ENCODE measurements around the gene BCS1L.

BCS1L gene

GRCh38 chr2:218659988-218660358, 490 bp downstream of the BCS1L start:
- no peak for DNase-seq (ENCODE audit: low read depth in 2 of 2)

GRCh38 chr2:218662377-218662776, 2.9 kb downstream of the BCS1L start:
- DNase-seq (ENCODE audit: low read depth in 2 of 2): no peak

GRCh38 chr2:218662827-218663226, 3.3 kb downstream of the BCS1L start:
- DNase-seq (ENCODE audit: low read depth in 2 of 2): no peak

GRCh38 chr2:218663901-218664300, 4.4 kb downstream of the BCS1L start:
- no peak for DNase-seq (ENCODE audit: low read depth in 2 of 2)

- DNase-seq (ENCODE audit: low read depth in 2 of 2): no peak
Measured at GRCh38 chr2:218664653-218665052, 5.2 kb downstream of the BCS1L start.

GRCh38 chr2:218671097-218671653, 11.7 kb downstream of the BCS1L start:
- no peak for DNase-seq (ENCODE audit: low read depth in 2 of 2)

- DNase-seq (ENCODE audit: low read depth in 2 of 2): peak; percentile 62 to 70
Measured at GRCh38 chr2:218671654-218672566, 12.4 kb downstream of the BCS1L start, which contains the start of the genes RNF25 and STK36. Gene RNF25 (minus strand): TSS chr2:218672002. CDS start chr2:218671970, 32 bp downstream. Gene STK36 (plus strand): TSS chr2:218672086. CDS start chr2:218672830, 744 bp downstream.

- no peak for DNase-seq (ENCODE audit: low read depth in 2 of 2)
Measured at GRCh38 chr2:218679119-218679518, 19.6 kb downstream of the BCS1L start.

GRCh38 chr2:218680061-218680460, 20.6 kb downstream of the BCS1L start:
- no peak for DNase-seq (ENCODE audit: low read depth in 2 of 2)

GRCh38 chr2:218687400-218688060, 28.0 kb downstream of the BCS1L start:
- DNase-seq (ENCODE audit: low read depth in 2 of 2): peak; percentile 42

GRCh38 chr2:218691234-218691633, 31.8 kb downstream of the BCS1L start:
- DNase-seq (ENCODE audit: low read depth in 2 of 2): no peak

GRCh38 chr2:218694405-218695145, 35.1 kb downstream of the BCS1L start:
- no peak for DNase-seq (ENCODE audit: low read depth in 2 of 2)

- no peak for DNase-seq (ENCODE audit: low read depth in 2 of 2)
Measured at GRCh38 chr2:218698885-218699284, 39.4 kb downstream of the BCS1L start.

GRCh38 chr2:218701806-218702205, 42.3 kb downstream of the BCS1L start:
- no peak for DNase-seq (ENCODE audit: low read depth in 2 of 2)

- no peak for DNase-seq (ENCODE audit: low read depth in 2 of 2)
Measured at GRCh38 chr2:218703341-218703740, 43.9 kb downstream of the BCS1L start.

GRCh38 chr2:218708086-218708485, 48.6 kb downstream of the BCS1L start:
- DNase-seq (ENCODE audit: low read depth in 2 of 2): no peak

- DNase-seq (ENCODE audit: low read depth in 2 of 2): no peak
Measured at GRCh38 chr2:218709908-218710307, 50.4 kb downstream of the BCS1L start.

GRCh38 chr2:218710334-218710686, 50.8 kb downstream of the BCS1L start:
- DNase-seq (ENCODE audit: low read depth in 2 of 2): no peak

- DNase-seq (ENCODE audit: low read depth in 2 of 2): peak; percentile 89 to 90
Measured at GRCh38 chr2:218710687-218711549, 51.4 kb downstream of the BCS1L start, which contains the start of gene TTLL4. Gene TTLL4 (plus strand): TSS chr2:218710835. CDS start chr2:218737677, 26,842 bp downstream.

- DNase-seq (ENCODE audit: low read depth in 2 of 2): no peak
Measured at GRCh38 chr2:218711550-218711929, 52.1 kb downstream of the BCS1L start.

Data from fibroblast of skin of left biceps (primary cell).